Occipital lobe (tissue), 2 donors: ENCODE results near the gene SDK1. TPM values are rescaled to one million over a fixed set of nuclear protein-coding genes. Genes with fewer than 3 reads are reported as not detected.

ENCODE experiments used
- DNase-seq: peaks from one replicate; lab custom pipeline; 2025; lab: John Stamatoyannopoulos, UW
- total RNA-seq: library from RNA; depleted of rRNA; stranded (reverse); fragments of >200 nt; gene quantifications from one replicate; pipeline ENCODE4 v1.2.3, GENCODE V29; 2014

SDK1 gene
- total RNA-seq, 1 donor from 2014 or later, result 7.0 TPM

DNA sequence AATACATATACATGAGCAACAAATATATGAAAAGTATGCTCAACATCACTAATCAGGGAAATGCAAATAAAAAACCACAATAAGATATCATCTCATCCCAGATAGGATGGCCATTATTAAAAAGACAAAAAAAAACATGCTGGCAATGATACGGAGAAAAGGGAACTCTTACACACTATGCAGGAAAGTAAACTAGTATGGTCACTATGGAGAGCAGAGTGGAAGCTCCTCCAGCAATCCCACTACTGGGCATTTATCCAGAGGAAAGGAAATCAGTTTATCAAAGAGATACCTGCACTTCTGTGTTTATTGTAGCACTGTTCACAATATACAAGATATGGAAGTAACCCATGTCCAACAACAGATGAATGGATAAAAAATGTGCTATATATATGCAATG lies 217.5 kb downstream of the SDK1 start:
- no peak for DNase-seq

DNA sequence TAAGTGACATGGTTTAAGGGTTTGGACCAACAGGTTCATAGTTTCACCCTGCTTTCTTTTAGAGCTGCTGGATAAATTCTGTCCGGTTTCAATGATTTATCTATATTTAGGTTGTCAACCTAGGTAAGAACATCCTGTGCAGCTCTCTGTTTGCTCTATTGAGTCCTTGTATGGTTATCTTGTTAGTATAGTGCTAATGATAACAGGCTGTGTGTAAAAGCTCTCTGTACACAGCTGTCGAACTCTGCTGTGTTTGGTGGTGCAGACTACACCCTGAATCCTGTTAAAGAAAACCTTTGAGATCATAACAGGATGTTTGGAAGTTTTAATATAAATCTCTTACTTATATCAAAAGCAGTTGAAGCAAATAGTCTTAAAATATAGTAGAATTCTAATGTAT lies 219.2 kb downstream of the SDK1 start:
- DNase-seq, result no peak

DNA sequence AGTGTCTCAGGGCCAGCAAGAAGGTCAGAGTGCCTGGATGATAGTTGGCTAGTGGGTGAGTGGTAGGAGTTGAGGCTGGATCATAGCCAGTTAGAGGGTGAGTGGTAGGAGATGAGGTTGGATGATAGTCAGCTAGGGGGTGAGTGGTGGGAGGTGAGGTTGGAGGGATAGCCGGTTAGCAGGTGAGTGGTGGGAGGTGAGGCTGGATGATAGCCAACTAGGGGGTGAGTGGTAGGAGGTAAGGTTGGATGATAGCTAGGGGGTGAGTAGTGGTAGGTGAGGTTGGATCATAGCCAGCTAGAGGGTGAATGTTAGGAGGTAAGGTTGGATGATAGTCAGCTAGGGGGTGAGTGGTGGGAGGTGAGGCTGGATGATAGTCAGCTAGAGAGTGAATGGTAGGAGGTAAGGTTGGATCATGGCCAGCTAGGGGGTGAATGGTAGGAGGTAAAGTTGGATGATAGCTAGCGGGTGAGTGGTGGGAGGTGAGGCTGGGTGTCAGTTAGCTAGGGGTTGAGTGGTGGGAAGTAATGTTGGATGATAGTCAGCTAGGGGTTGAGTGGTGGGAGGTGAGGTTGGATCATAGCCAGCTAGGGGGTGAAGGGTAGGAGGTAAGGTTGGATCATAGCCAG lies 226.6 kb downstream of the SDK1 start:
- no peak for DNase-seq

DNA sequence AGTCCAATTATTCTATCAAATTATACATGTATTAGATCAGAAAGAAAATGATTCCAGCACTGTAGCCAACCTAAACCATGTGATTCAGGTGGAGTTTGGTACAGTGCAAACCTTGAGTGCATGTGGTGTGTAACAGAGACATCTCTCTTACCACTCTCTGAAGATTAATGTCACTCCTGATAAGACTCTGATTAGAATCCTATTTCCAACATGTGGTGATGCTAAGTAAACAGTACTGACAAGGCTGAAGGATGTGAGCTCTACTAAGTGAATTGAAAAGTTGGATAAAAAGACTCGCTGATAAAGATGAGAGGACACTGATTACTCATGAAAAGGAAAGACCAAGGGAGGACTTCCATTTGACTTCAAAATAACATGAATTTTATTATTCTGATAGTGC lies 232.0 kb downstream of the SDK1 start:
- DNase-seq, result no peak

DNA sequence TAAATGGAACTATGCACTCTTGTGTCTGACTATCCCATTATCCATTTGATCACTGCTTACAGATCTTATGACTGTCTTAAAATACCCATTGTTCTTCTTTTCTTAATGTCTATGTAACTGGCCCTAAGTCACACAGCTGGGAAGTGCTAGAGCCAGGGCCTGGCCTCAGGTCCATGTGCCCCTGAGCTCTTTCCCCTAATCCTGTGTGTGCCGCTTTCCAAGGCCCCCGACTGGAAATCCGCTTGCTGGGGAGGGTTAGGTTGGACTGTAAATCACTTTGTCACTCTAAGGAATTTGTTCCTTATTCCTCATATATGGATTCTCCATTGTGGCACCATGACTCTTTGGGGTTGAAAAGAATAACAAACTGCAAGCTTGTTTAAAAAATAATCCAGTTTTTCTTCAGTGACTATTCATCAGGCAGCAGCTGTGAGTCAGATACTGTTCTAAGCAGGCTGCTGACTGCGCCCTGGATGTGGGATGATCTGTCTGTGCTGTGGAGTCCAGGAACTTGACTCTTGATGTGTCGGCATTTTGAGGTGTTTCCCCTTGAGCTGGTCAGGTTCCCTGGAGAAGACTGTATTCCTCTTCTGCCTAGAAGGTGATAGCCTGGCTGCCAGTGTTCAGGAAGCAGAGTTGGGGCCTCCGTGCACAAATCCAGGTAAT lies 236.3 kb downstream of the SDK1 start:
- no peak for DNase-seq

DNA sequence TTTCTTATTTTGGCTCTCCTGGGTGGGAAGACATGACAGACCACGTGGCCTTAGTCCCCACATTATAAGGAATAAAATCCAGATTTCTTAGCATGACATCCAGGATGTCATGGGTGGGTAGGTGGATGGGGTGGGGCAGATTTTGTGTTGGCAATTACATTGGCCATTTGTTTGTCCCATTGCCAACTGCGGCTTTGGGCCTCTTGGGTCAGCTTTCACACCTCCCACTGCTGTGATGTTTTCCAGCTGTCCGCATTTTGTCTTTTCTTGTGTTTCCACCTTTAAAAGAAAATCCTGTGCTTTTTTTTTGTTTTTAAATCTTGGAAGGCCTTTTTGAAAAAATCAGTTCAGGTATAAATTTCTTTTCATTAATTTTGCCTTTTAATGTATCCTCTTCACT lies 237.0 kb downstream of the SDK1 start:
- DNase-seq, result no peak

DNA sequence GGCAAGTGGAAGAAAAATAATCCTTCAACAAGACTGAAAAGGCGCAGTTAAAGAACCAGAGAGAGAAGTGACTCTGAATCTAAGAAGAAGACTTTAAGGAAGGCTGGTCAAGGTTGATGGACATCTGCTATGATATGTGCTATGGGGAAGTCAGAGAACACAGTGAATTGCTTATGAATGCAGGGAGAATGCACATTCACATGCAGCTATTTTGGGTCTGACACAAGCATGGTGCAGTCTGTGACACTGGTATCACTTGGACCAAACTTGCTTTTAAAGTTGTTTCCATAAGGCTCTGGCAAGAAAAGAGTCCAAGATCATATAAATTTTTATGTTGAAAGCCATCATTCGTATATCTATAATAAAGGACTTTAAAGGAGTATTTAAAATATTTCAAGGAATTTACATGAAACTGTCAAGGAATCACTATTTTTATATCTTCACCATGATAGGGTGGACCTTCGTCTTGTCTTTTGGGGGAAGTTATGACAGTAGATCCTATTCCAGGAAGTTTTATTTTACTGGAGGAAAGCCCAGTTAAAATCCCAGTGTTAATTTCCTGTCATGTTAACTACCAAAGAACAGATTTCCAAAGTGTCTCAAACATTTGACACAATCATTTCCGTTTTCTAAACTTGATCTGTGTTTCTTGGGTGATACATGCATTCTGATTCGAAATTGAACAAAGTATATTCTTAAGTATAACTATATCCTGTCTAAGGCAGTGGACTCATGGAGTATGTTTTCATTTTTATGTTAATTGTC lies 239.6 kb downstream of the SDK1 start:
- no peak for DNase-seq

DNA sequence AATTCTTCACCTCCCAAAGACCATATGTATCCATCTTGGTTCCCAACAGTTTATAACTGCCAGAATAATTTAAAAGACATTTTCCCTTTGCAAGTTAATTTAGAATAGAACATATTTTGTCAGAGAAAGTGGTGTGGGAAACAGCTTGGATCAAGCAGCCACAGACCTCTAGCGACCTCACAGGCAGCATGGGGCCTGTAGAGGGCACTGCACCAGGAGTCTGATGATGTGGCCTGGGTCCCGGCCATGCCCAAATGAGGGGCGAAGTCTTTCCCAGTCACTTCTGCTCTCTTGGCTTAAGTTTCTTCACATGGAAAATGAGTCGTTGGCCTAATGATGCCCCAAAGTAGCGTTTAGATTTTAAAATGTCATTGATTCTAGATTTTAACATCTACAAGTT lies 243.2 kb downstream of the SDK1 start:
- no peak for DNase-seq

DNA sequence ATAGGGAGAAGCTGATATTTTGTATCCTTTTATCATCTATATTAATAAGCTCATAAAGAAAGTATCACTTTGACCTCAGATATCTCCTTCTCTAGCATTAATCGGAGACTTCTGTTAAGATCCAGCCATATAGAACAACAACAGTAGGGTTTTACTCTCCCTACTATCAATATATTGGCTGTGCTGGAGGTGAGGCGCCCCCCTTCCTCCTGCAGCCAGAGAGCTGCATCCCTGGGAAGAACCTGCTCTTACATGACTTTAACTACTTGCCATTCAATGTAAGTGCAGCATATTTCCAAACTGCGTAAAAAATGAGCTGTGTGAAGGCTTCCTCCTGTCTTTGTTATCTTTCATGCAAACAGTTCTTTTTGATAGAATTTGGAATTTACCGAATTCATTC lies 247.8 kb downstream of the SDK1 start:
- no peak for DNase-seq

DNA sequence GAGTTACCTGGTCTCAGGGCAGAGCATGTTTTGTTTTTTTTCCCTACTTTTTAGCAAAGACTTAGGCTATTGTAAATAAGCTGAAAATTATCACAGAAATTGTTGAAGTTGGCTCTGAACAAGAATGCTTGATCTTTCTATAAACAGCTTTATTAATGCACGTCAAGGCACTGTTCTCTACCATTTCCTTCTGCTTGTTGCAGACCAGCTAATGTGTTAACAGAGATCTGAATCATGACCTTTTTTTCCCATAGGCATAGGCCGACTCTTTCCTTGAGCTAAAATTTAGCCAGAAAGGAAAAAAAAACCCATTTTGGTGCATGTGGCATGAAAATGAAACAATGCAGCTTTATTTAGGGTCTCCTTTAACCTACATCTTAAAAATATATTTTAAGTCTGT lies 248.5 kb downstream of the SDK1 start:
- no peak for DNase-seq

DNA sequence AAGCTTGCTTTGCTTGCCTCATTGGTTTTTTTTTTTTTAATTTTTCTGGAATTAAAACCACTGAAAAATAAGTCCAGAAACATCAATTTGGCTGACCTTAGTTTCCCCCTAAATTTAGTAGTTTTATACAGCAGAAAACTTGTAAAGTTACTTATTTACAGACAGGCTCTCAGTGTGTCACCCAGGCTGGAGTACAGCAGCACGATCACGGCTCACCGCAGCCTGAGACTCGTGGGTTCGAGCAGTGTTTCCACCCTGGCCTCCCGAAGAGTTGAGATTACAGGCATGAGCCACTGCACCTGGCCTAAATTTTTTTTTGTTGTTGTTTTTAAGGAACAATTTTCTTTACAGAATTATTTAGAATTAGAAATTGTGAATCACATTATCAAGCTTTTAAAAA lies 250.5 kb downstream of the SDK1 start:
- no peak for DNase-seq

DNA sequence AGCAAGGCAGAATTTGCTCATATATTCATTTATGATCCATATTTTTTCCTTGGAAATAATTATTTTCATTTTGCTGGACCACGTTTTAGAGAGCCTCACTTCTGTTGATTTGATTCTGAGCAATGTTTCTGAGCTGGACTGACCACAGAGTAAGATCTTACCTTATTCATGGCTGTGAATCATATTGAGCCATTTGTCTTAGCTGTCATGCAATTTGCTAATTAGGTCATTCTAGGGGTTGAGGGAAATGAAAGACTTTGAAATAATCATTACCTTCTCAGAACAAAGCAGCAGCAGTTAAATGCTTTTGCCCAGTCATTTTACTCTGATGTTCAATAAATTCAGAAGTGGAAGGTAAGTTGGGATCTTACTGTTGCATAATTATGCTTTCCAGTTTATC lies 251.4 kb downstream of the SDK1 start:
- no peak for DNase-seq

DNA sequence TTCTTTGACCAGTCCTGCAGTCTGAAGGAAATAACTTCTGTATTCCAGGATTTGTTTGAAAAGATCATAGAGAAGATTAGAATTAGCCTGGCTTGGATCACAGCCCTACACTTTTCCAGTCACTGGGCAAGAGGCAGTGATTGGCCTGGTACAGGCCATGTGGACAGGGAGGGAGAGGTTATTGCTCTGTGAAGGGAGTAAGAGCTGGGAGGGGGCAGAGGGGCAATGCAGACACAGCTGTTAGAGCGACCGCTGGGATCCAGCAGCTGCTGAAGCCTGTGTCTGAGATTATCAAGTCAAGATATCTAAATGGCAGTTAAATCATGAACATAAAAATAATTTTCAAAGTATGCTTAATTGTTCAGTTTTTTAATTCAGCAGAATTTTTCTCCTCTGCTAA lies 257.3 kb downstream of the SDK1 start:
- no peak for DNase-seq

DNA sequence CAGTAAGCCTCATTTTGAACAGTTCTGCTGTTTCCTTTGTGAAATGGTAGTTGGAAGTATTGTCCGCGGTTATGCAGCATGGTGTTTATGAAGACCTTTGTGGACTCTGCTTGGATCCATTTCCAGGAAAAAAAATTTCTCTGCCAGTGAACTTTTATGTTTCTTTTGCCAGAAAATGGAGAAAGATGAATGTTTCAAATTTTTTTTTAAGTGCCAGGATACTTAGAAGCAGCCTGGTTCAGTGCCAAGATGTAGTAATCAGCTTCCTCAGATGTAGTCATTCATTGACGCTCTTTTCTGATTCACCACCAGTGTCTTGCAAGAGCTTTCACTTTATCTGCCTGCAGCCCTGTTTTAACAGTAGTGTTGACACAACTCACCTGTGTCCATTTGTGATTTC lies 258.2 kb downstream of the SDK1 start:
- no peak for DNase-seq

DNA sequence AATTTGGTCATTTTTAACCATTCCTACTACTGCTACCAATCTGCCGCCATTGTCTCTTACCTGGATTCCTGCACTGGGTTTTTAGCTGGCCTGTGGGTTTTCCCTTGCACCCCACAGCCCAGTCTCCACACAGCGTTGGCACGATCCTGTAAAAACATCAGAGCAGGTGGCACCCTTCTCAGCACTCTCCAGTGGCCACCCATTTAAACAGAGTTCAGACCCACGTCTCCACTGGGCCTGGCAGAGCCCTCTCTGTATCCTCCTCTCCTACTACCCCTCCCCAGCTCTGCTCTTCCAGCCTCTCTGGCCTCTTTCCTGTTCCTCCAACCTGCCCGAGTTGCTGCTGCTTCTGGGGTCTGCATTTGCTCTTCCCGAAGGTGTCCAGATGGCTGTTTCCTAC lies 259.4 kb downstream of the SDK1 start:
- DNase-seq, result no peak

DNA sequence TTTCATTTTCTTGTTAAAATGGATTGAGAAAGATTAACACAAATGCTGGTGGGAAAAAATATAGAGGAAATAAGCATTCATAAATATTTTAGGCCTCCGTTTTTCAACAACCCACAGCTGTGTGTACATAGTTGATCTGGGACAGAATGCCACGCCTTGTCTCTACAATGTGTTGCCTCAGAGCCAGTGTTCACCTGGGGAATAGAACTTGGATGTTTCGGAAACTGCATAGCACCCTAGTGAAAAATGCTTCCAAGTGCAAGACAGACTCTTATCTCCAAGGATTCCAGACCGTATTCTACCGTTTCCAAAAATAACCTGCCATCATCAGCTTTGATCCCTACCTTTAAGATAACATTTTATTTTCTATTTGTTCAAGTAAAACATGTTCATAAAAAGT lies 260.9 kb downstream of the SDK1 start:
- DNase-seq, result no peak

DNA sequence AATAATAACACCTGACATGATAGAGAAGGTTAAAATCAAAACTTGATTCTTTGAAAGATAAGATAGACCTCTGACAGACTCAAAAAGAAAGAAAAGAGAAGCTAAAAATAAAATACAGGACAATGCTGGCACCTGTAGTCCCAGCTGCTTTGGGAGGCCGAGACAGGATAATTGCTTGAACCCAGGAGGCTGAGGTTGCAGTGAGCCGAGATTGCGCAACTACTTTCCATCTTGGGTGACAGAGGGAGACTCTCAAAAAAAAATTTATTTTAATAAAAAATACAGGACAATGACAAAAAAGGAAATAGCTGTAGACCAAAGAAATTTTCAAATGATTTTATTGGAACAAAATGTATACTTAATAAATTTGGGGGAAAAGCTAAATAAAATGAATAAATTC lies 263.2 kb downstream of the SDK1 start:
- no peak for DNase-seq

DNA sequence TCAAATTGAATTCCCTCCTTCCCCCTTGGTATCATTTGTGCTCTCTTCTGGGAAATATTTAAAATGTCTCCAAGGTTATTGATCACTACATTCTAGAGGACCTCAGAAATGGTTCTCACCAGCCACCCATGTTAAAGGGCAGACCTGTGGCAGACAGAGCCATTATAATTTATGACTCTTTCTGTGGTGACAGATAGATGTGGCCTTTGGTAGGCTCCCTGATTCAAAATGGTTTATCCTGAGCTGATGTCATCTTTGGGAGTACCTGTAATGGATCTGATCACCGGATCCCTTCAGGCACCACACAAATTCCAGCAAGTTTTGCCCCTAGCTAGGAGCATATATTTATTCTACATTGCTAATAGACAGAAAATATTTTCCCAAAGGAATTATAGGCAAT lies 267.5 kb downstream of the SDK1 start:
- DNase-seq, result no peak

DNA sequence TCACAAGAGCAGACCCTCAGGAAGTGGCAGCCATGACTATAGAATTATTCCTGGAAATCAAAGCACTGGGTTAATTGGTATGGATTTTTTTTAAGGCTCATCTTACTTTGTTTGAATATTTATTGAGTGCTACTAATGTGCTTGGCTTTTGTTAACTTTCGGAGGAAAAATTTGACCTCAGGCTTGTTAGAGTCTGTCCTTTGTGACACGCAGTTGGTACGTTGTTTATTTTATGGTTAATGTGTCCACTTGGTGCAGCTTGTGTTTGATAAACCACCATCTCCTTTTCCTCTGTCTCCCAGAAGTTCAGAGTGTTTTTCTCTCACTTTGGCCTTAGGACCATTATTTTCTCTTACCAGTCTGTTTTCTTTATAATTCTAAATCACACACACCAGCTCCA lies 268.6 kb downstream of the SDK1 start:
- no peak for DNase-seq

DNA sequence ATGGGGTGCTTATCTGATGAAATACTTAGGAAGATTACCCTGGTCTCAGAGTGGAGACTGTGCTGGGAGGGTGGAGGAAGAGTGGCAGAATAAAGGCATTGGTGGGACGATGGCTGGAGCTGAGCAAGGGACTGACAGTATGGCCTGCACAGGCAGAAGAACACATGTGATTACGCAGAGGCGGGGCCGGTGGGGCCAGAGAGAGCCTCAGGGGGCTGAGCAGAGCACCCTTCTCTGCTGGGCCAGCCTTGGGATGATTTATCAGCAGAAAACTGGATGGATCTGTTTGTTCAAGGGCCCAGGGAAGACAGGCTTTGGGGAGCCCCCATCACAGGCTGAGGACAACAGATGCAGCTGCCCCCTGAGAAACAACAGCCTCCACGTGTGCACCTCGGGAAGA lies 272.1 kb downstream of the SDK1 start:
- no peak for DNase-seq

DNA sequence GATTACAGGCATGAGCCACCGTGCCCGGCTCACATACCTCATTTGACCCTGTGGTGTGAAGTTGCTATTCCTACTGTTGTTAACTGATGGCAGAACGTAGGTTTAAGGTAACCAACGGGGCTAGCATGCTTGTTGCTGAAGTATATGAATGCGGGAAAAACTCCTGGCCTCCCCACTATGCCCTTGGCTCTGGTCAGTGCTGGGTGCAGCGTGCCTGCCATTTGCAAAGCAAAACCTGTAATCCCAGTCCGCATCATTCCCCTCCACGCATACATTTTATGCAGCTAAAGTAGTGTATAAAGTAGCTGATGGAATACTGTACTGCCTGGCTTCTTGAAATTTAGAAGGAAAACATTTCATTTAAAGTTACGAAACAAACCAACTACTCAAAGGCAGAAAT lies 273.3 kb downstream of the SDK1 start:
- DNase-seq, result no peak

DNA sequence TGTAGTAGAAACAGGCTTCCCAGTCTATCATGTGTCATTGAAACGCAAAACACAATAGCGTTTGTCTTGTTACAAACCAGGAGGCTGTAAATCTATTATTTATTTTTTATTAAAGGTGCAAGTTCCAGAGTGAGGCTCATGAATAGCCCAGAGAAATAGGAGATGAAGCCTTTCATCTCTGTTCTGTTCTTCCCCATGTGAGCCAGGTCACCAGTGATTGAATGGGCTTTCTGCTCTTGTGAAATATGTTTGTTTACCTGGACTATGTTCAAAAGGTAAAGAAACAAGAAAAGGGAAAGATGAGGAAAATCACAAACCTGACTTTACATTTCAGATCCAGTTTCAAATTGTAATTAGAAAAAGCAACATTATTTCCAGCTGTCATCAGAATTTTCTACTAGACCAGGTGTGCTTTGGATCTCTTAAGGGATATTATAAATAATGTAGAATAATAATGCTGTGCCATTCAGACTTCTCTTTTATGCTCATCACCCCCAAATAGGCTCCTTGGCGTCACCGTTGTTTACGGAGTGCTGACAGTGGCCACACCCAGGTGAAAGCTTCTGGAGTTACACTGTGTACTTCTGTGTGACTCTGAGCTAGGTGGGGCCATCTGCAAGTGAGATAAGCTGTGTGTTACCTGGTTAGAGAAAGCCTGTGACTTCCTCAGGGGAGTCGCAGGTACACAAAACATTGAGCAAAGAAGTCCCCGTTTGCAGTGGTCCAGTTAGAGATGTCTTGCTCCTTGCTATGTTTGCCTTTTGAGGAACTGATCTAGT lies 274.9 kb downstream of the SDK1 start:
- no peak for DNase-seq
